Adrenal gland (tissue), 5 donors: ENCODE results near the gene CCNI2.
A peak's percentile ranks its signal among the peaks of the same experiment; 100 is the strongest.

Source experiments
- CTCF ChIP-seq, 6 experiments: fragments of 450-650 bp in 4 of 6; fragments of 200-600 bp in 2 of 6; sonication (generic) in 1 of 6; IDR thresholded peaks; 1 replicate in 5 of 6; 2 replicates in 1 of 6; pipeline versions ENCODE4 v1.5.1 to v1.8.0; 2016 to 2021; ENCODE audit warnings: antibody characterized with exemption in 6 of 6, mild to moderate bottlenecking in 2 of 6, moderate library complexity in 1 of 6
- POLR2A ChIP-seq, 2 donors: fragments of 450-650 bp; IDR thresholded peaks; one replicate each; pipeline ENCODE4 v1.6.1; 2017; ENCODE audit warnings: antibody characterized with exemption in 2 of 2, mild to moderate bottlenecking in 2 of 2, moderate library complexity in 1 of 2
- donor health status: DM: no; HTN: no; CAD: no.

- TF ChIP-seq POLR2A (IDR thresholded peaks at IDR 0.05) (no peak), CTCF (IDR thresholded peaks at IDR 0.05) (peak in 1 of 6 experiments; percentile 8)
Observed at GRCh38 chr5:132777209-132778069, 30.2 kb downstream of the CCNI2 start, which contains the start of gene SEPTIN8.
